GM12878 (cell line): ENCODE measurements around the gene DCDC2. TPM values are rescaled to one million over a fixed set of nuclear protein-coding genes. Genes with fewer than 3 reads are reported as not detected.

ENCODE experiments used
- ATF3 ChIP-seq: IDR thresholded peaks from 2 replicates; pipeline ENCODE4 v1.6.1; 2011; ENCODE audit warnings: low read depth, mild to moderate bottlenecking, low read length, moderate library complexity, borderline replicate concordance; ENCODE audit errors: extremely low read depth
- CBX5 ChIP-seq: sonication (generic); IDR thresholded peaks from 2 replicates; pipeline ENCODE4 v1.6.1; 2016; ENCODE audit warnings: low read depth, moderate library complexity, mild to moderate bottlenecking, inconsistent platforms
- FOXM1 ChIP-seq: IDR thresholded peaks from 2 replicates; pipeline ENCODE4 v1.6.1; 2012; ENCODE audit warnings: low read depth, mild to moderate bottlenecking, inconsistent platforms, low read length, moderate library complexity
- IRF4 ChIP-seq: IDR thresholded peaks from 2 replicates; pipeline ENCODE4 v1.6.1; 2011; ENCODE audit warnings: low read depth, low read length
- MLLT1 ChIP-seq: fragments of 450-650 bp; IDR thresholded peaks from 2 replicates; pipeline ENCODE4 v1.6.1; 2016; ENCODE audit warnings: mild to moderate bottlenecking
- MTA2 ChIP-seq: fragments of 450-650 bp; IDR thresholded peaks from 2 replicates; pipeline ENCODE4 v1.6.1; 2016; ENCODE audit warnings: low read depth, mild to moderate bottlenecking, moderate library complexity
- RAD51 ChIP-seq: fragments of 450-650 bp; IDR thresholded peaks from 2 replicates; pipeline ENCODE4 v1.6.1; 2016; ENCODE audit warnings: moderate library complexity, mild to moderate bottlenecking, inconsistent platforms
- USF1 ChIP-seq: IDR thresholded peaks from 2 replicates; pipeline ENCODE4 v1.6.1; 2011; ENCODE audit warnings: borderline replicate concordance, low read depth, mild to moderate bottlenecking, moderate library complexity, mixed read lengths, low read length; ENCODE audit not compliant: insufficient read depth; ENCODE audit errors: extremely low read length
- ZNF687 ChIP-seq: fragments of 450-650 bp; IDR thresholded peaks from 2 replicates; pipeline ENCODE4 v1.6.1; 2017; ENCODE audit warnings: mild to moderate bottlenecking, moderate library complexity
- polyA plus RNA-seq, 11 experiments: library from polyadenylated mRNA; depleted of rRNA in 4 of 11; unstranded in 6 of 11; stranded (reverse) in 5 of 11; fragments of >200 nt; fragmentation: Nextera tagmentation in 4 of 11; fragmentation: Illumina TruSeq in 1 of 11; extraction: Ambion mirVana in 4 of 11; extraction: Trizol in 1 of 11; gene quantifications; 1 replicate in 1 of 11; 2 replicates in 10 of 11; pipeline versions ENCODE4 v1.2.1 to v1.2.3, GENCODE V29; 2011 to 2016; ENCODE audit warnings: inconsistent platforms in 2 of 11, missing spikeins in 2 of 11, low read depth in 1 of 11
- total RNA-seq, 4 experiments: library from RNA; depleted of rRNA in 3 of 4; stranded (reverse); fragments of >200 nt in 3 of 4; fragmentation: Illumina TruSeq in 1 of 4; extraction: Trizol in 1 of 4; gene quantifications; 2 replicates each; pipeline versions ENCODE4 v1.2.1 to v1.2.3, GENCODE V29; 2013 to 2021

The DCDC2 gene
- total and polyA plus RNA-seq, 10 of the 15 experiments (the other 5 are each of a cell fraction or from before 2014, with no cell fraction given) = under 0.01 to 0.03 TPM; not detected in 8

GRCh38 chr6:24306936-24307335, 50.9 kb downstream of the DCDC2 start (continued):
- TF ChIP-seq ATF3 (no peak), ZNF687 (no peak), USF1 (no peak), MTA2 (no peak), FOXM1 (no peak), CBX5 (no peak), MLLT1 (no peak), IRF4 (no peak), RAD51 (no peak)
